ENCODE results near the gene CRY2.
"Not testable (repeated sequence)": the region's sequence is repeated elsewhere in the genome, so short reads cannot be mapped to it uniquely, and the experiment has no call there.

The CRY2 gene

GRCh38 chr11:45885921-45886721 is 38.8 kb downstream of the CRY2 start:
- DNase-seq (ENCODE audit: insufficient read length, low spot score), result no peak
- no peak for TF ChIP-seq POLR2A (IDR thresholded peaks at IDR 0.05; ENCODE audit: low read depth, low read length)
- FAIRE-seq, result no peak

DNA sequence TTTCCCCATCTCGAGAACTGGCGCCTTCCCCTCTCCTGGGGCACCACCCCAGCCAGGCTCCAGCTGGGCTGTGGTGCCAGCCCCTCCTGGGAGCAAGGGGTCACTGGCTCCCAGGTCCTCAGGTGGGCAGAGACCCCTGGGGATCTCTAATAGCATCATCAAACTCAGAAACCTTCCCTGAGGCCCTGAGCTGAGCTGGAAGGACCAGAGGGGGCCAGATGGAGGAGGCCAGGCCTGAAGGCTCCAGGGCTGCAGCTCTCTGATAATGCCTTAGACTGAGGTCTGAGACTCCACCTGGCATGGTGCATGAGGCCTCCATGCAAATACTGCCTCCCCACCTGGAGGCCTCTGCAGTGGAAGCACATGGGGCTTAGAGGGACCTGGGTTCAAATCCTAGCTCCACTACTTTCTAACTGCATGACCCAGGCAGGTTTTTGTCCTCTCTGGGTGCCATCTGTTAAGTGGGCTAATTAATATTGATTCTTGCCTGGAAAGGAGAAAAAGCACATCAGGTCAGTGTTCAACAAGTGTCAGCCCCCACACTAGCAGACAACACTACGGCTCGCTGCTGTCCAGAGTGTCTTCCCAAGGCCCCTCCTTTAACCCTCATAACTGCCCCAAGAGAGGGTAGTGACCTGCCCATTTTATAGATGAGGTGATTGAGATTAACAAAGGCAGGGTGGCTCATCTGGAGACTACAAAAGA is 39.7 kb downstream of the CRY2 start:
- no peak for TF ChIP-seq POLR2A (IDR thresholded peaks at IDR 0.05; ENCODE audit: low read depth, low read length)
- DNase-seq (ENCODE audit: insufficient read length, low spot score) (no peak), FAIRE-seq (no peak)

DNA sequence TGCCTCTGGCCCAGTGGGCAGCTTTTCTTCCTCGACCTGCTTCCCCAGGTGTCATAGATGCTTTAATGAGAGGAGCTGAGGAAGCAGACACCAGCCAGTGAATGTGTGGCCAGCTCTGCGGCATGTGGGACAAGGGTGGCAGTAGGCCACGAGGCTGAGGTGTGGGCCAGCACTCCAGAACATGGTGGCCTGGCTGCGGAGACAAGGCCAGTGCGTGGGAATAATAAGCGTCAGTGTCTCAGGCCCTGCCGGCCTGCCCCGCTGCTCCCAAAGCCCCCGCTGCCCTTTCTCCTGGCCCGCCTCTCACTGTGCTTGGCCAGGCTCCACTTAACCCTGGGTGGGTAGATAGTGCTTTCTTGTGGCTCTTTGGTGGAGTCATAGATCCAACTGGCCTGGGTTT is 40.3 kb downstream of the CRY2 start:
- TF ChIP-seq POLR2A (IDR thresholded peaks at IDR 0.05; ENCODE audit: low read depth, low read length), result no peak
- FAIRE-seq (no peak), DNase-seq (ENCODE audit: insufficient read length, low spot score) (no peak)

- no peak for FAIRE-seq
- no peak for TF ChIP-seq POLR2A (IDR thresholded peaks at IDR 0.05; ENCODE audit: low read depth, low read length)
- no peak for DNase-seq (ENCODE audit: insufficient read length, low spot score)
Observed at GRCh38 chr11:45889555-45889954, 42.3 kb downstream of the CRY2 start.

- no peak for TF ChIP-seq POLR2A (IDR thresholded peaks at IDR 0.05; ENCODE audit: low read depth, low read length)
- FAIRE-seq, result no peak
- DNase-seq (ENCODE audit: insufficient read length, low spot score), result no peak
Observed at GRCh38 chr11:45889966-45890365, 42.7 kb downstream of the CRY2 start.

GRCh38 chr11:45890886-45891550 is 43.7 kb downstream of the CRY2 start:
- FAIRE-seq, result no peak
- DNase-seq (ENCODE audit: insufficient read length, low spot score), result no peak
- no peak for TF ChIP-seq POLR2A (IDR thresholded peaks at IDR 0.05; ENCODE audit: low read depth, low read length)

GRCh38 chr11:45892856-45893255 is 45.6 kb downstream of the CRY2 start:
- DNase-seq (ENCODE audit: insufficient read length, low spot score), result no peak
- no peak for TF ChIP-seq POLR2A (IDR thresholded peaks at IDR 0.05; ENCODE audit: low read depth, low read length)
- no peak for FAIRE-seq

DNA sequence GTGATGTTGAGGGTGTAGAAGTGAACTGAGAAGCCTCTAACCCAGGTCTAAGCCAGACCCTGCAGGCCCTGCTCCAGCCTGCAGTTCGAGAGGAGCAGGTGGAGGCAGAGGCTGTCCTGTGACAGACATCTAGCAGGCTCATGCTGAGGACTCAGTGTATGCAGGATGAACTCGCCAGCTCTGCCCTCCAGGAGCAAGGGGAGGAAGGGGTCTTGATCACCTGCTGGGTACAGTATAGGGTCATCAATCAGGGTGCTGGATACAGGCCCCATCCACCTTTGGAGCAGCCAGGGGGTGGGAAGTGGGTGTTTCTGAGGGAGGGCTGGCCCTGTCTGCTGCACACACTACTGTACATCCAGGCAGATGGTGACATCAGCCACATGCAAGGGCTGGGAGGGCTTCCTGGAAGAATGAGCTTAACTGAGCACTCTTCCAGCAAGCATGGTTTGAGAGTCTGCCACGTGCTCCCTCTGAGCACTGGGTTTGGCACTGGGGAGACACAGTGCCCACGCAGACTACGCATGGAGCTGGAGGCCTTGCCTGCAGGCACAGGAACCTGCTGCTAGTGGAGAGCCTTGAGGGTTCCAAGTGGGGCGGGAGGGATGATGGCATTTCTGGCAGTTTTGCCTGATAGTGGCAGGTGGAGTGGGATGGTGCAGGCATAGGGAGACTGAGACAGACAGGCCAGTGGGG is 47.4 kb downstream of the CRY2 start:
- no peak for TF ChIP-seq POLR2A (IDR thresholded peaks at IDR 0.05; ENCODE audit: low read depth, low read length)
- DNase-seq (ENCODE audit: insufficient read length, low spot score) (no peak), FAIRE-seq (no peak)

DNA sequence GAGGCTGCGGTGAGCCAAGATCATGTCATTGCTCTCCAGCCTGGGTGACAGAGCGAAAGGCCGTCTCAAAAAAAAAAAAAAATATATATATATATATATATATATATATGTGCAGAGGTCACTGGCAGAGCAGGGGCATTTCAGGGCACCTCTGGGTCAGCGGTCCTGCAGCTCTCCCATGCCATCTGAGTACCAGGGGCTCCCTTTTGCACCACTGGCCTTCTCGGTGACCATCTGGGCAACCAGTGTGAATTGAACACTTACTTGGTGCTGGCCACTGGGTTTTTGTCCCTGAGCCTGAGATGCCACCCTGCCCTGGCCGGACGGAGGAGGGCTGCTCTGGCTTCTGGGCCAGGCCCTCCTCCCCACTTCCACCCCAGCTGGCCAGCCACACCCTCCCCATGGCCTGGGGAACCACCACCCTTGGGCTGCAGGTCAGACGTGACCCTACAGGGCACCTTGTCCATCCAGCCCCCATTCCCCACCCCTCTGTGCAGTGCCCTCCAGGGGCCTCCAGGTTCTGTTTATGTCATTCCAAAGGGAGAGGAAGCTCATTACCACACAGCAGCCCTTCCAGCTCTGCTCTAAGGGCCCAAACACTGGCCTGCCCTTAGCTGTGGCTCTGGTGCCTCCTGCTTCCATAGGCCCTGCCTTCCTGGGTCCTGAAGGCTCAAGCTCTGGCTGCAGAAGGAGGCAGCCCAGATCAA is 48.4 kb downstream of the CRY2 start:
- TF ChIP-seq POLR2A (IDR thresholded peaks at IDR 0.05; ENCODE audit: low read depth, low read length), result no peak
- no peak for FAIRE-seq
- DNase-seq (ENCODE audit: insufficient read length, low spot score), result no peak

DNA sequence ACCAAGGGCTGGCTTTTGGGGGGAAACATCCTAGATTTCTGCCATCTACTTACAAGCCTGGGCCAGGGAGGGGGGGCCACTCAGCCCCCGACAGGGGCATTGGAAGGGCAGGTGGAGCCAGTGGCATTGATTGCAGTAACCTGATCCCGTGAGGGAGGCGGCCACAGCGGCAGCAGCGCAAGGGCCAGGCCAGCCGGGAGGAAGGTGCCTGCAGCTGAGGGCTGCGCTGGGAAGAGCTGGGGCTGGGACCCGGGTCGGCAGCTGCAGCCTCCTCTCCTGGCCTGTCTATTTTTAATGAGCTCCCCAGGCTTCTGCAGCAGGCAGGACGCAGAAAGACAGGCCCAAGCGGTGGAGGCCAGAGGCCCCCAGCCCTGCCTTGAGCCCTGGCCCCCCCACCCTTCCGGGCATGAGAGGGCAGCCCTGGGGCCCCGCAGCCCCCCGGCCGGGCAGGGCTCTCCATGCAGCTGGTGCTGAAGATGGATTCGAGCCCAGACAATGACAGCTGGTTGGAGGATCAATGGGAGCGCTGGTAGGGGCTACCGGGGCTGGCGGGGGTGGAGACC is 49.2 kb downstream of the CRY2 start:
- no peak for FAIRE-seq
- no peak for TF ChIP-seq POLR2A (IDR thresholded peaks at IDR 0.05; ENCODE audit: low read depth, low read length)
- no peak for DNase-seq (ENCODE audit: insufficient read length, low spot score)

DNA sequence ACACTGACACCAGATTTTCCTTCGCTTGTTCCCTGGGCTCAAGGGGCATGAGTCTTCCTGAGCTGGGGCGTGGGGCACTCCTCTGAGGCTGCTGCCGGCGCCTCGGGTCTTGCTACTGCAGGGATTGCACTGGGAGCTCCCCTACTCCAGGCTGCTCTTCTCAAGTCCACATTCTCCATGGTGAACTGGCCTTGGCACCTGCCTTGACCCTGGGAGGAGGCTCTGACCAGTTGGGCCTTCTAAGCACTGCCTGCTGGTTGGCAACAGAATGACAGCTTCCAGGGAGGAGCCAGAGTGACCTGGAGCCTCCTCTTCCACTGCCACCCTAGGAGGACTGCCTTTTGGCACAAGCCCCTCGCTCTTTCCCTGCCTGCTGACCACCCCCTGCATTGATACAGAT is 50.3 kb downstream of the CRY2 start:
- FAIRE-seq (no peak), DNase-seq (ENCODE audit: insufficient read length, low spot score) (no peak)
- no peak for TF ChIP-seq POLR2A (IDR thresholded peaks at IDR 0.05; ENCODE audit: low read depth, low read length)

GRCh38 chr11:45899086-45899447 is 51.8 kb downstream of the CRY2 start:
- DNase-seq (ENCODE audit: insufficient read length, low spot score), result no peak
- no peak for FAIRE-seq
- no peak for TF ChIP-seq POLR2A (IDR thresholded peaks at IDR 0.05; ENCODE audit: low read depth, low read length)

GRCh38 chr11:45899448-45900174 is 52.3 kb downstream of the CRY2 start:
- TF ChIP-seq POLR2A (IDR thresholded peaks at IDR 0.05; ENCODE audit: low read depth, low read length), result no peak
- peak; percentile 99 for DNase-seq (ENCODE audit: insufficient read length, low spot score)
- no peak for FAIRE-seq

- FAIRE-seq; DNase-seq (ENCODE audit: insufficient read length, low spot score): not testable (repeated sequence)
Observed at GRCh38 chr11:45900175-45900800, 53.0 kb downstream of the CRY2 start.
